K562 (cell line): ENCODE data around the gene GLYAT. TPM values are rescaled to one million over a fixed set of nuclear protein-coding genes. Genes with fewer than 3 reads are reported as not detected.

Experiments used
- ATAC-seq: fragments of 200-7000 bp; cut with Tn5 transposase; 3 replicates; pipeline ENCODE4 v1.9.1; 2020; ENCODE audit warnings: moderate library complexity
- BruUV-seq: library from RNA; stranded (reverse); fragments of 400-500 nt; replicated peaks from 2 replicates; lab custom pipeline; 2021; lab: Mats Ljungman, UMichigan
- CTCF ChIA-PET: fragments of 300-600 bp; formaldehyde crosslinking; extraction: SDS; loops from one replicate; lab custom pipeline; 2021; ENCODE audit warnings: low intra/inter-chr PET ratio; lab: Yijun Ruan, JAX
- POLR2A ChIA-PET: fragments of 300-600, 350-650 bp; sonication (Branson Sonifier 250); formaldehyde crosslinking; extraction: SDS; loops from one replicate; lab custom pipeline; 2021; ENCODE audit warnings: antibody characterized with exemption, inconsistent platforms; lab: Yijun Ruan, JAX
- DNase-seq, 4 experiments: peaks; one replicate each; pipeline versions ENCODE4 v3.0.0 to v3.0.0-alpha.2; 2011 to 2018; ENCODE audit warnings: low spot score in 3 of 4, mixed read lengths in 3 of 4; ENCODE audit errors: extremely low read depth in 1 of 4
- FAIRE-seq: peaks from 2 replicates; lab custom pipeline; 2011; peaks lifted over from hg19 to GRCh38; lab: Jason Lieb, UNC
- H2AFZ ChIP-seq: 2 replicates; pipeline ENCODE4 v1.6.0; 2011; ENCODE audit warnings: low read depth, low read length, control low read depth, inconsistent platforms
- H3K27ac ChIP-seq: fragments of 200-600 bp; 3 replicates; pipeline ENCODE4 v1.8.0; 2011; ENCODE audit warnings: low read depth, mild to moderate bottlenecking, control low read depth, inconsistent platforms, low read length, moderate library complexity, mixed read lengths; ENCODE audit errors: extremely low read depth
- H3K27me3 ChIP-seq, 2 experiments: fragments of 300-600 bp in 1 of 2; 2 replicates in 1 of 2; 3 replicates in 1 of 2; pipeline versions ENCODE4 v1.6.0 to v1.8.0; 2011; ENCODE audit warnings: inconsistent platforms in 2 of 2, low read length in 2 of 2, mild to moderate bottlenecking in 1 of 2, mixed read lengths in 1 of 2, moderate library complexity in 1 of 2; ENCODE audit not compliant: control insufficient read depth in 2 of 2, insufficient read depth in 2 of 2
- H3K36me3 ChIP-seq: fragments of 300-600 bp; 3 replicates; pipeline ENCODE4 v1.8.0; 2011; ENCODE audit warnings: mild to moderate bottlenecking, low read length, inconsistent platforms; ENCODE audit not compliant: control insufficient read depth, insufficient read depth
- H3K4me1 ChIP-seq, 2 experiments: fragments of 200-600 bp in 1 of 2; replicated peaks in 1 of 2; 2 replicates in 1 of 2; 3 replicates in 1 of 2; pipeline versions ENCODE4 v1.5.1 to v1.8.0; 2011; ENCODE audit warnings: inconsistent platforms in 2 of 2, low read length in 2 of 2, mild to moderate bottlenecking in 1 of 2, mixed read lengths in 1 of 2, moderate library complexity in 1 of 2; ENCODE audit not compliant: control insufficient read depth in 2 of 2, insufficient read depth in 2 of 2
- H3K4me2 ChIP-seq: 2 replicates; pipeline ENCODE4 v1.6.1; 2011; ENCODE audit warnings: low read length, control low read depth, inconsistent platforms, mixed read lengths; ENCODE audit not compliant: insufficient read depth
- H3K4me3 ChIP-seq: fragments of 200-600 bp; sonication (generic), shearing (Covaris generic); 2 replicates; pipeline ENCODE4 v1.5.1; 2016; ENCODE audit warnings: control low read depth, inconsistent platforms
- H3K79me2 ChIP-seq: fragments of 200-600 bp; 3 replicates; pipeline ENCODE4 v1.8.0; 2011; ENCODE audit warnings: low read length, inconsistent platforms; ENCODE audit not compliant: control insufficient read depth, insufficient read depth
- H3K9ac ChIP-seq, 2 experiments: 2 replicates each; pipeline versions ENCODE4 v1.6.0 to v1.6.1; 2011; ENCODE audit warnings: low read depth in 2 of 2, low read length in 2 of 2, control low read depth in 1 of 2, inconsistent platforms in 1 of 2, mild to moderate bottlenecking in 1 of 2, mixed read lengths in 1 of 2; ENCODE audit not compliant: insufficient read depth in 1 of 2
- H3K9me1 ChIP-seq: one replicate; pipeline ENCODE4 v1.6.0; 2011; ENCODE audit warnings: inconsistent platforms, mild to moderate bottlenecking, low read length, moderate library complexity; ENCODE audit not compliant: control insufficient read depth, insufficient read depth
- H3K9me3 ChIP-seq: replicated peaks from 2 replicates; pipeline ENCODE4 v1.5.1; 2011; ENCODE audit warnings: low read depth, low read length, inconsistent platforms; ENCODE audit not compliant: control insufficient read depth, insufficient read depth
- H4K20me1 ChIP-seq: replicated peaks from 2 replicates; pipeline ENCODE4 v1.6.1; 2011; ENCODE audit warnings: low read length, inconsistent platforms, mixed read lengths; ENCODE audit not compliant: control insufficient read depth, insufficient read depth
- CREM ChIP-seq: IDR thresholded peaks from 2 replicates; pipeline ENCODE4 v1.6.1; 2014; ENCODE audit warnings: antibody characterized with exemption, low read depth
- GMEB1 ChIP-seq: fragments of 250-450 bp; sonication (Bioruptor Pico); IDR thresholded peaks from 2 replicates; pipeline ENCODE4 v1.4.0; 2020; ENCODE audit warnings: mild to moderate bottlenecking
- HOMEZ ChIP-seq: fragments of 250-450 bp; sonication (Bioruptor Pico); IDR thresholded peaks from 2 replicates; pipeline ENCODE4 v1.4.0; 2020; ENCODE audit warnings: mild to moderate bottlenecking, moderate library complexity
- KDM1A ChIP-seq, 2 experiments: fragments of 450-650 bp; IDR thresholded peaks; 2 replicates each; pipeline ENCODE4 v1.6.1; 2016; ENCODE audit warnings: mild to moderate bottlenecking in 2 of 2
- KHSRP ChIP-seq: fragments of 450-650 bp; IDR thresholded peaks from 2 replicates; pipeline ENCODE4 v1.6.1; 2017
- MTA2 ChIP-seq: fragments of 450-650 bp; IDR thresholded peaks from 2 replicates; pipeline ENCODE4 v1.6.1; 2016; ENCODE audit warnings: low read depth
- MYC ChIP-seq, 2 experiments: fragments of 250-450 bp in 1 of 2; sonication (Bioruptor Pico) in 1 of 2; IDR thresholded peaks; 2 replicates each; pipeline versions ENCODE4 v1.5.1 to v1.6.1; 2012 to 2021; ENCODE audit warnings: low read depth in 2 of 2, borderline replicate concordance in 1 of 2, improper control_type of control experiment in 1 of 2, low read length in 1 of 2, mild to moderate bottlenecking in 1 of 2, moderate library complexity in 1 of 2
- NCOA2 ChIP-seq, 2 experiments: fragments of 450-650 bp; IDR thresholded peaks; 2 replicates each; pipeline ENCODE4 v1.6.1; 2018; ENCODE audit warnings: mild to moderate bottlenecking in 2 of 2, moderate library complexity in 1 of 2; ENCODE audit not compliant: partially characterized antibody in 2 of 2
- NR1H2 ChIP-seq: sonication (generic); formaldehyde crosslinking; IDR thresholded peaks from 2 replicates; pipeline ENCODE4 v1.4.0; 2020; ENCODE audit warnings: mild to moderate bottlenecking, missing genetic modification reagents
- PREB ChIP-seq: sonication (generic); formaldehyde crosslinking; IDR thresholded peaks from 2 replicates; pipeline ENCODE4 v1.8.1; 2023; ENCODE audit warnings: mild to moderate bottlenecking, missing genetic modification reagents
- SPI1 ChIP-seq: IDR thresholded peaks from 2 replicates; pipeline ENCODE4 v1.6.1; 2011; ENCODE audit warnings: low read depth, low read length, control low read depth, borderline replicate concordance
- TCF15 ChIP-seq: fragments of 250-450 bp; sonication (Bioruptor Pico); IDR thresholded peaks from 2 replicates; pipeline ENCODE4 v1.8.0; 2022; ENCODE audit warnings: moderate library complexity, mild to moderate bottlenecking, inconsistent platforms
- TCF7 ChIP-seq: sonication (generic); IDR thresholded peaks from 2 replicates; pipeline ENCODE4 v1.6.1; 2016; ENCODE audit warnings: antibody characterized with exemption, borderline replicate concordance
- ZNF384 ChIP-seq: IDR thresholded peaks from 2 replicates; pipeline ENCODE4 v1.6.1; 2012; ENCODE audit warnings: low read depth, low read length, improper control_type of control experiment
- ZNF586 ChIP-seq: fragments of 450-650 bp; formaldehyde crosslinking; conservative IDR thresholded peaks from 2 replicates; pipeline ENCODE4 v1.4.0; 2020; ENCODE audit warnings: mild to moderate bottlenecking, moderate library complexity
- ZNF830 ChIP-seq: fragments of 250-450 bp; sonication (Bioruptor Pico); IDR thresholded peaks from 2 replicates; pipeline ENCODE4 v1.5.0; 2021; ENCODE audit warnings: mild to moderate bottlenecking
- WGBS: fragments of 100-300 bp; shearing (Covaris generic); methylation state at CpG from one replicate; pipeline ENCODE4 v1.1.6; 2016; ENCODE audit warnings: low coverage, mixed read lengths; ENCODE audit not compliant: insufficient coverage; ENCODE audit errors: missing lambda C conversion rate; 5-methylcytosine and 5-hydroxymethylcytosine counted together
- in situ Hi-C: fragments of 300-500 bp; cut with MboI; formaldehyde crosslinking; loops from 4 replicates; pipeline ENCODE4 v1.15.0; 2018; ENCODE audit warnings: inconsistent platforms, mixed read lengths
- intact Hi-C: fragments of 100-400 bp; cut with micrococcal nuclease; formaldehyde crosslinking; loops from 2 replicates; pipeline ENCODE4 v1.14.2; 2022
- polyA plus RNA-seq, 8 experiments: library from polyadenylated mRNA; depleted of rRNA in 4 of 8; stranded (reverse) in 5 of 8; unstranded in 3 of 8; fragments of >200 nt; fragmentation: Nextera tagmentation in 2 of 8; fragmentation: Illumina TruSeq in 1 of 8; extraction: Ambion mirVana in 2 of 8; extraction: Trizol in 1 of 8; gene quantifications; 2 replicates each; pipeline versions ENCODE4 v1.2.1 to v1.2.3, GENCODE V29; 2011 to 2014; ENCODE audit warnings: inconsistent platforms in 1 of 8, missing spikeins in 1 of 8
- total RNA-seq, 7 experiments: library from RNA; depleted of rRNA in 6 of 7; stranded (reverse); fragments of >200 nt in 6 of 7; fragmentation: Illumina TruSeq in 2 of 7; extraction: Trizol in 2 of 7; gene quantifications; 2 replicates each; pipeline versions ENCODE4 v1.2.1 to v1.2.3, GENCODE V29; 2011 to 2021; ENCODE audit warnings: low replicate concordance in 1 of 7

Gene GLYAT
- total and polyA plus RNA-seq, 9 of the 15 experiments (the other 6 are each of a cell fraction or from before 2014, with no cell fraction given) = not detected

GRCh38 chr11:58671983-58672633 is 59.6 kb downstream of the GLYAT start (continued):
- TF ChIP-seq GMEB1 (CRISPR knock-in tag) (no peak), ZNF586 (CRISPR knock-in tag) (no peak), NR1H2 (CRISPR knock-in tag) (no peak), CREM (no peak), ZNF830 (CRISPR knock-in tag) (no peak), MYC (IDR thresholded peaks at IDR 0.05; ENCODE audit: low read depth, low read length) (no peak), MYC (CRISPR knock-in tag; IDR thresholded peaks at IDR 0.05; ENCODE audit: borderline replicate concordance, low read depth) (no peak), KDM1A (IDR thresholded peaks at IDR 0.05) (peak; percentile 85 to 93), MTA2 (peak; percentile 31; the same call in 1 of the 2 replicates)

GRCh38 chr11:58659910-58660570 is 71.7 kb downstream of the GLYAT start:
- intact Hi-C loops = no loop called here
- Histone ChIP-seq H3K4me3 (no peak overlapping the region), H3K36me3 (no peaks in the 10 kb centered on the region), H3K79me2 (no peaks in the 10 kb centered on the region), H3K4me1 (no peaks in the 10 kb centered on the region), H3K4me2 (no peak overlapping the region), H2AFZ (no peak overlapping the region), H3K27me3 (no peaks in the 10 kb centered on the region), H4K20me1 (no peaks in the 10 kb centered on the region), H3K9me1 (no peaks in the 10 kb centered on the region), H3K9ac (no peak overlapping the region), H3K27ac (no peak overlapping the region), H3K9me3 (no peaks in the 10 kb centered on the region)
- FAIRE-seq = no peak
- BruUV-seq = no TSS peak
- POLR2A ChIA-PET = no interaction called here
- DNase-seq = no peak
- ATAC-seq = no peak
- in situ Hi-C loops = no loop called here
- CTCF ChIA-PET = interaction anchor here (0.6 kb wide), 1 partner anchor 9 kb away, joined by 3 read pairs; no protein-coding TSS in a partner anchor
- 13% methylated on average over 5 of the region's 5 CpGs for WGBS
- TF ChIP-seq HOMEZ (no peak), ZNF384 (no peak), SPI1 (no peak), TCF15 (CRISPR knock-in tag) (no peak), TCF7 (no peak), KHSRP (no peak), PREB (CRISPR knock-in tag) (no peak), NCOA2 (IDR thresholded peaks at IDR 0.05; ENCODE audit: partially characterized antibody in 2 of 2) (no peak), MTA2 (no peak)
